ENCODE data around the gene SLC38A10.

SLC38A10 gene

GRCh38 chr17:81330884-81331245 lies 35.8 kb upstream of the SLC38A10 start:
- no peak for DNase-seq

- DNase-seq, result no peak
Observed at GRCh38 chr17:81329927-81330883, 35.1 kb upstream of the SLC38A10 start.

- peak; percentile 83 for DNase-seq
Observed at GRCh38 chr17:81328978-81329926, 34.1 kb upstream of the SLC38A10 start.

GRCh38 chr17:81328489-81328888 lies 33.4 kb upstream of the SLC38A10 start:
- DNase-seq, result no peak

- no peak for DNase-seq
Observed at GRCh38 chr17:81325714-81326358, 30.7 kb upstream of the SLC38A10 start.

- DNase-seq, result no peak
Observed at GRCh38 chr17:81324851-81325713, 30.0 kb upstream of the SLC38A10 start.

- no peak for DNase-seq
Observed at GRCh38 chr17:81324177-81324850, 29.2 kb upstream of the SLC38A10 start.

GRCh38 chr17:81323411-81323868 lies 28.3 kb upstream of the SLC38A10 start:
- no peak for DNase-seq

- DNase-seq, result no peak
Observed at GRCh38 chr17:81323083-81323369, 27.9 kb upstream of the SLC38A10 start.

GRCh38 chr17:81322271-81323082 lies 27.4 kb upstream of the SLC38A10 start:
- DNase-seq, result no peak

GRCh38 chr17:81317961-81318605 lies 23.0 kb upstream of the SLC38A10 start:
- DNase-seq, result no peak

GRCh38 chr17:81317530-81317821 lies 22.4 kb upstream of the SLC38A10 start:
- DNase-seq, result no peak

GRCh38 chr17:81315885-81316391 lies 20.8 kb upstream of the SLC38A10 start:
- no peak for DNase-seq

GRCh38 chr17:81315129-81315884 lies 20.2 kb upstream of the SLC38A10 start:
- no peak for DNase-seq

- DNase-seq, result no peak
Observed at GRCh38 chr17:81314398-81315081, 19.4 kb upstream of the SLC38A10 start.

- DNase-seq, result no peak
Observed at GRCh38 chr17:81313776-81314397, 18.8 kb upstream of the SLC38A10 start.

- DNase-seq, result no peak
Observed at GRCh38 chr17:81312624-81313325, 17.7 kb upstream of the SLC38A10 start.

- DNase-seq, result no peak
Observed at GRCh38 chr17:81311946-81312345, 16.8 kb upstream of the SLC38A10 start.

All from kidney glomerular epithelial cell (primary cell).